Measurements from ENCODE around the gene KLF1.

DNA sequence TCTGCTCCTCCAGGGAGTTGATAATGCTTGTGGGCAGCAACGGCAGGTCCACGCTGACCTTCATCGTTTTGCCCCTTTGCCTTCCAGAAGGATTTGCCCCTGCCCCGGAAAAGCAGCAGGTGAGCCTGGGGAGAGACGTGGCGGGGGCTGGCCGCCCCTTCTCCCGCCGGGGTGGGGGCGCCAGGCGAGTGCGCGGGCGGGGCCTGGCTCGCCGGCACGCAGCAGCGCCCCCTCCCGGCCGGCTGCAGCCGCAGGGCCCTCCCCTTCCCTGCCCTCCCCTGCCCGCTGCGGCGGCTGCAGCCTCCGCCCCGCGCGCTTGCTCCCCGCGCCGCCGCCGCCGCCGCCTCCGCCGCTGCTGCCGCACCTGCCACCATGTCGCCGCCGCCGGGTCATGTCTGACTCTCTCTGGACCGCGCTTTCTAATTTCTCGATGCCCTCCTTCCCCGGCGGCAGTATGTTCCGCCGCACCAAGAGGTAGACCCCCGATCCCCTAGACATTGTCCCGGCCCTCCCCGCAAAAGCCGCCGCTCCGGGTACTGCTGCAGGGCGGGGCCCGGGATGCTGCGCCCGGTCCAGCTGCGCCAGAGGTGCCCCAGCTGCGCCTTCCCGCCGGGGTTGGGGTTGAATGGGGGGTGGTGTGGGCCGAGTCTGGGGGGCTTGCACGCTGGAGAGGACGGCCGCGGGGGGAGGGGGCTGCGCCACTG, 48.7 kb downstream of the KLF1 start, which contains the start of gene MAST1:
- TF ChIP-seq CTCF (IDR thresholded peaks at IDR 0.05): peak; percentile 49 to 79 (median 66)
- TF ChIP-seq POLR2A (IDR thresholded peaks at IDR 0.05): no peak

All from upper lobe of left lung (tissue), 4 donors.